Right lobe of liver (tissue), 6 donors: ENCODE results near the gene MRC2. TPM values are rescaled to one million over a fixed set of nuclear protein-coding genes. Genes with fewer than 3 reads are reported as not detected.

Source experiments
- ATAC-seq, 4 donors: fragments of 200-7000 bp; cut with Tn5 transposase; one replicate each; pipeline ENCODE4 v1.9.1; 2020; ENCODE audit warnings: mild to moderate bottlenecking in 4 of 4, moderate library complexity in 4 of 4
- DNase-seq, 3 donors: peaks; one replicate each; pipeline ENCODE4 v3.0.0-alpha.2; 2020
- H3K27ac ChIP-seq, 3 donors: fragments of 200-600 bp; one replicate each; pipeline ENCODE4 v1.8.0; 2022
- H3K27me3 ChIP-seq, 2 donors: fragments of 200-600 bp; one replicate each; pipeline ENCODE4 v1.8.0; 2022
- H3K36me3 ChIP-seq, 4 donors: fragments of 200-600 bp; sonication (generic) in 1 of 4; one replicate each; pipeline versions ENCODE4 v1.5.1 to v1.8.0; 2017 to 2022; ENCODE audit warnings: control low read depth in 1 of 4
- H3K4me1 ChIP-seq, 4 donors: fragments of 200-600 bp; sonication (generic) in 1 of 4; one replicate each; pipeline versions ENCODE4 v1.5.1 to v1.8.0; 2017 to 2022; ENCODE audit warnings: control low read depth in 1 of 4
- H3K4me3 ChIP-seq, 3 donors: fragments of 200-600 bp; one replicate each; pipeline ENCODE4 v1.8.0; 2022
- H3K9me3 ChIP-seq, 4 donors: fragments of 200-600 bp; sonication (generic) in 1 of 4; one replicate each; pipeline versions ENCODE4 v1.5.1 to v1.8.0; 2017 to 2022; ENCODE audit warnings: control low read depth in 1 of 4
- POLR2A ChIP-seq: fragments of 450-650 bp; IDR thresholded peaks from one replicate; pipeline ENCODE4 v1.6.1; 2017; ENCODE audit warnings: antibody characterized with exemption, mild to moderate bottlenecking
- WGBS: methylation state at CpG from one replicate; pipeline ENCODE4 v1.1.6; 2018; ENCODE audit warnings: low coverage, low lambda C conversion rate; ENCODE audit not compliant: insufficient coverage; ENCODE audit errors: missing lambda C conversion rate; 5-methylcytosine and 5-hydroxymethylcytosine counted together
- intact Hi-C, 2 donors: fragments of 100-400 bp; cut with DNase I; formaldehyde crosslinking; loops; one replicate each; pipeline versions ENCODE4 v1.11.2 to v1.14.1; 2022
- total RNA-seq, 6 experiments: library from RNA; depleted of rRNA in 2 of 6; stranded (reverse); fragments of >200 nt in 2 of 6; fragmentation: NEBNext Ultra II Directional in 3 of 6; extraction: Animal tissue kit (Norgen Biotek cat#: 25700) in 3 of 6; gene quantifications; one replicate each; pipeline versions ENCODE4 v1.1.0 to v1.2.4, GENCODE V29; 2016 to 2023
- TF ChIP-seq, protein P1 (sequence below), 4 donors: fragments of 200-600 bp in 3 of 4; fragments of 450-650 bp in 1 of 4; IDR thresholded peaks; one replicate each; pipeline versions ENCODE4 v1.5.1 to v1.8.0; 2016 to 2022; ENCODE audit warnings: antibody characterized with exemption in 4 of 4, mild to moderate bottlenecking in 2 of 4
- donor health status: DM: no; HTN: yes; CAD: no.
- donor health status: DM: no; HTN: no; CAD: no.
- donor health status: DM: no; HTN: no; CAD: no.
- donor health status: DM: no; HTN: yes; CAD: no.
- donor health status: DM: no; HTN: yes; CAD: no.

The MRC2 gene
- total RNA-seq, 6 experiments from 2014 or later: 1.7 to 7.4 (median 3.8) TPM

DNA sequence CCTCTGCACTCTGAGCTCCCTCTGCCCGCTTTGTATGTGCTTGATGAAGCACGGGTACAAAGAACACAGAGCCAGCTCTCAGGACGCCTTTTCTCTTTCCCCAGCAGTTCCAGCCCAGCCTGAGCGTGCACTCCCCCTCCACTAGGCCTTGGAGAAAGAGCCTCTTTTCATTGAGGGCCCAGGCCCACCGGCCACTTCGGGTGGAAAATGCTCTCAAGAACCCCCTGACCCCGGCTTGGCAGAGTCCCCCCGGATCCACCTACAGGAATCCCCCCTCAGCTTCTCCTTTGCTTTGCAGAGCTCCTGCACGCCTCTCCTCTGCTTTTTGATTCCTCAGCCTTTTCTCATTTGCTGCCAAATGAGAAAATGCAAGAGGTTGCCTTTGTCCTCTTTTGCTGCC is 30.2 kb downstream of the MRC2 start:
- no peaks in the 10 kb centered on the region for H3K36me3 ChIP-seq
- intact Hi-C loops: no loop called here
- H3K4me1 ChIP-seq: no peaks in the 10 kb centered on the region
- DNase-seq: peak in 1 of 3 donors; percentile 5
- ATAC-seq: no peak
- TF ChIP-seq, protein P1, sequence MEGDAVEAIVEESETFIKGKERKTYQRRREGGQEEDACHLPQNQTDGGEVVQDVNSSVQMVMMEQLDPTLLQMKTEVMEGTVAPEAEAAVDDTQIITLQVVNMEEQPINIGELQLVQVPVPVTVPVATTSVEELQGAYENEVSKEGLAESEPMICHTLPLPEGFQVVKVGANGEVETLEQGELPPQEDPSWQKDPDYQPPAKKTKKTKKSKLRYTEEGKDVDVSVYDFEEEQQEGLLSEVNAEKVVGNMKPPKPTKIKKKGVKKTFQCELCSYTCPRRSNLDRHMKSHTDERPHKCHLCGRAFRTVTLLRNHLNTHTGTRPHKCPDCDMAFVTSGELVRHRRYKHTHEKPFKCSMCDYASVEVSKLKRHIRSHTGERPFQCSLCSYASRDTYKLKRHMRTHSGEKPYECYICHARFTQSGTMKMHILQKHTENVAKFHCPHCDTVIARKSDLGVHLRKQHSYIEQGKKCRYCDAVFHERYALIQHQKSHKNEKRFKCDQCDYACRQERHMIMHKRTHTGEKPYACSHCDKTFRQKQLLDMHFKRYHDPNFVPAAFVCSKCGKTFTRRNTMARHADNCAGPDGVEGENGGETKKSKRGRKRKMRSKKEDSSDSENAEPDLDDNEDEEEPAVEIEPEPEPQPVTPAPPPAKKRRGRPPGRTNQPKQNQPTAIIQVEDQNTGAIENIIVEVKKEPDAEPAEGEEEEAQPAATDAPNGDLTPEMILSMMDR (IDR thresholded peaks at IDR 0.05): no peak
- no peak for TF ChIP-seq POLR2A
- H3K27ac ChIP-seq: no peak overlapping the region
- H3K9me3 ChIP-seq: no peaks in the 10 kb centered on the region
- no peak overlapping the region for H3K4me3 ChIP-seq
- WGBS: 77% methylated on average over 3 of the region's 9 CpGs
- no peaks in the 10 kb centered on the region for H3K27me3 ChIP-seq

DNA sequence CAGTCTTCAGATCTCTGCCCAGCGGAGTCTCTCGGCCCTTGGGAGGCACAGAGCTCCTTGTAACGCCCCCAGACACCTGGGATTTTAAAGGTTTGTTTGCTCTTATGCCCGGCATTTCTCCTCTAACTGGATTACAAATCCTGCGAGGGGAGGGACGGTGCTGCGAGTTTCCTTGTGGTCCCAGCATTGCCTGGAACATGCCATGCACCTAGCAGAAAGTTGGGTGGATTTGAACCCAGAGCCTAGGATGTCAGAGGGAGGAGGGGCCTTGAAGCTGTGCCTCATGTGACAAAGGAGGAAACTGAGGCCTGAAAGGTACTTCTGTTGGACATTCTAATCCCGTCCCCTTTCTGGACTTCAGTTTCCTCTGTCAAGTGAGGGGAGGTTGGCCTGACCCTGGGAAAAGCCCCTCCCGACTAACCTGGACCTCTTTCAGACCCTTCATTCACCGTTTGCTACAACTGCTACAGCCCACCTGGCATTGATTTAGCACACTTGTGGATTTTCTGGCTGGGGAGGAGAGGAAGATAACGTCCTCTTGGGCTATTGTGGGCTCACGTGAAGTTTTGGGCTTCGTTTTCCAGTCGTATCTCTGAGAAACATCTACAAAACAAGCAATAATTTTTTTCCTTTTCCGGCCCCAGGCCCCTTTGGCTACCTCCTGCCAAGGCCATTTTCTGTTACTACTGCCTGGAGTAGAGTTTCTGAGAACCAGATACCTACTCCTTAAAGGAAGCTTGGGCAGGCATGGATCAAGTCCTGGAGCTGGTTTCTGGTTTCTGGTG is 30.9 kb downstream of the MRC2 start:
- Histone ChIP-seq H3K4me3 (no peak overlapping the region), H3K36me3 (no peaks in the 10 kb centered on the region), H3K9me3 (no peaks in the 10 kb centered on the region), H3K27me3 (no peaks in the 10 kb centered on the region), H3K27ac (no peak overlapping the region), H3K4me1 (no peaks in the 10 kb centered on the region)
- TF ChIP-seq, protein P1 (IDR thresholded peaks at IDR 0.05): no peak
- no peak for TF ChIP-seq POLR2A
- WGBS: 76% methylated on average over 12 of the region's 15 CpGs
- intact Hi-C loops: no loop called here
- ATAC-seq: no peak
- peak in 1 of 3 donors; percentile 24 for DNase-seq

DNA sequence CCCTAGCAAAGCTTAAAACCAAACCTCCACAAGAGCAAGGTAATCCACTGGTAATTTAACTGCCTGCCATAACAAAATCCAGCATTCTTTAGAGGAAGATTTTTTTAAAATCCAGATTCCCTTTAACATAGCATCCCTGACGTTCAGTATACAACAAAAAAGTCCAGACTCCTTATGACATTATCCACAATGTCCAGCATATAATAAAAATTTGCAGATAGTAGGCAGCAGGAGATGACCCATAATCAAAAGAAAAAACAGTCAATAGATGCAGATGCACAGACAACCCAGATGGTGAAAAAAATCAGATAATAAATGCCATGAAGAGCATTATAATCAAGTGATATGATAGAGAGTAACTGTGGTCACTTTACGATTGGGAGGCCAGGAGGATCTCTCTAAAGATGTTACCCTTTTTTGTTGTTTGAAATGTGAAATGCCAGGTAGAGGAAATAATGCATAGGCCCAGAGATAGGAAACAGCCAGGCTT is 33.2 kb downstream of the MRC2 start:
- intact Hi-C loops: no loop called here
- Histone ChIP-seq H3K4me1 (no peaks in the 10 kb centered on the region), H3K36me3 (no peaks in the 10 kb centered on the region), H3K27ac (no peak overlapping the region), H3K9me3 (no peaks in the 10 kb centered on the region), H3K27me3 (no peaks in the 10 kb centered on the region), H3K4me3 (no peak overlapping the region)
- WGBS: 72% methylated on average over 2 of the region's 2 CpGs
- no peak for TF ChIP-seq POLR2A
- TF ChIP-seq, protein P1 (IDR thresholded peaks at IDR 0.05): no peak
- no peak for DNase-seq
- no peak for ATAC-seq

DNA sequence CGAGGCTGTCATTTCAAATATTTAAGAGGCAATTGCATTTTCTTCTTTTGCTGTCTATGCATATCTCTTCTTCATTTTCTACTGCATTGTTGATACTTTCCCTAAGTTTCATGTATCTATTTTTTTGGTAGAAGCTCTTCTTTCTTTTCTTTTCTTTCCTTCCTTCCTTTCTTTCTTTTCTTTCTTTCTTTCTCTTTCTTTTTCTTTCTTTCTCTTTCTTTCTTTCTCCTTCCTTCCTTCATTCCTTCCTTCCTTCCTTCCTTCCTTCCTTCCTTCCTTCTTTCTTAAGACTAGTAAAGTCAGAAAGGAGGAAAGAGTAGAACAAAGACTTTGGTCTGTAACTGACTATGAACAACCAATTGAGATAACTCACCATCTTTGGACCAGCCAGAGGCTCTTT is 33.9 kb downstream of the MRC2 start:
- Histone ChIP-seq H3K4me1 (no peaks in the 10 kb centered on the region), H3K27ac (no peak overlapping the region), H3K27me3 (no peaks in the 10 kb centered on the region), H3K9me3 (no peaks in the 10 kb centered on the region), H3K4me3 (no peak overlapping the region), H3K36me3 (no peaks in the 10 kb centered on the region)
- intact Hi-C loops: no loop called here
- DNase-seq (no peak), ATAC-seq (no peak)
- WGBS: 71% methylated on average over 1 of the region's 1 CpG
- no peak for TF ChIP-seq POLR2A
- TF ChIP-seq, protein P1 (IDR thresholded peaks at IDR 0.05): no peak
